ENCODE results near the gene CLEC20A.

GRCh38 chr1:178510155-178510554 is 13.4 kb upstream of the CLEC20A start:
- no peak for TF ChIP-seq CTCF (IDR thresholded peaks at IDR 0.05)
- TF ChIP-seq POLR2A (IDR thresholded peaks at IDR 0.05) = no peak
